GM18502 (cell line): ENCODE measurements around the gene TRABD2A.
A peak's percentile ranks its signal among the peaks of the same experiment; 100 is the strongest.

Experiments
- ATAC-seq: cut with Tn5 transposase; IDR thresholded peaks from one replicate; pipeline ENCODE4 v1.9.1; 2021; ENCODE audit warnings: mild to moderate bottlenecking; ENCODE audit not compliant: unreplicated experiment, poor library complexity

Gene TRABD2A

GRCh38 chr2:84830095-84830494 lies 50.8 kb downstream of the TRABD2A start:
- ATAC-seq: no peak

DNA sequence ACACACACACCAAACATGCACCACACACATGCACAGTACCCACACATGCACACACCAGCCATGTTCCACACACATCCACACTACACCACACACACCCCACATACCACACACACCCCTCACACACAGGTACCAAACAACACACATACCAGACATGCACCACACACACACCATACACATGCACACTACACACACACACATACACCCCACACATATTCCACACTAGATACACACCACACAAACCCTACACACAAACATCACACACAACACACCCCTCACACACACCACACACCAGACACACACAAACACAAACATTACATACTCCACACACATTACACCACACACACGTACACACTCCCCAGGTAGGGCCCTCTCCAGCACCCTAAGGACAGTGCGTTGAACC lies 51.2 kb downstream of the TRABD2A start:
- ATAC-seq: no peak

DNA sequence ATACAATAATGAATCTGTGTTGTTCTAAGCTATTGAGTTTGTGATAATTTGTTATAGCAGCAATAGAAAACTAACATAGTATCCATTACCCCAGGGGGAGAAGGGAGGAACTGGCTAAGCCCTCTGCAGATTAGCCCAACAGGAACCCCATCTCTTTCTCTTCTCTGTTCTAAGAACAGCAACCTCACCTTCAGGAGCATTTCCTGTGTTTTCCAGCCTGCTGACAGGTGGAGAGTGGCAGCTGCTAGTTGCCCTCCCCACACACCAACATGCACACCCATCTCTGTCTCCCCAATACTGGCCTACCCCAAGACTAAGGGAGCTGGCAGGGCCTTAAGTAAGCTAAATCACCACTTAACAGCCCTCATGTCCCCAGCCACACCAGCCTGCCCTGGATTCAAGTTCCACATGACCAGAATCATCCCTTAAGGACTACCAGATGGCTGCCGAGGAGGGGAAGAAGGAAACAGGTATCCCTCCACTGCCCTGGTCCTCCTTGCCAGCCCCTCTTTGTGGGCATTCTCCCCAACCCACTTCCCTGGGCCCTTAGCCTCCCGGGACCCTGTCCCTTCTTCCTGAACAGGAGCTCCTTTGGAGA lies 52.8 kb downstream of the TRABD2A start:
- no peak for ATAC-seq

GRCh38 chr2:84823788-84824187 lies 57.1 kb downstream of the TRABD2A start:
- no peak for ATAC-seq

DNA sequence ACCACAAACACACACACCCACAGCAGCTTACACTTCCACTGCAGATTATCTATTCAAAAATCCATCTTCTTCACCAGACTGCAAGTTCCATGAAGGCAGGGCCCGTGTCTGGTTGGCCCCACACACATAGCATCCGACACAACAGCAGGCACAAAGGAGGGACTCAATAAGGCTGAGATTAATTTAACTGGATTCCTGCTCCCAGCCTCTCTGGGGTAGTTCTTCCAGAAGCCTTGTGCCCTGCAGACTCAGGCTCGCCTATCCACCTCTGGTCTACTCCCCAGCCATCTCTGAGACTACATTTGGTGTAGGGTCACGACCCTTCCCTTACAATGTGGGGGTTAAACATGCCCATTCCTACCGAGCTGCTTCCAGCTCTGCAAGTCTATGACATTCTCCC lies 57.7 kb downstream of the TRABD2A start:
- ATAC-seq: no peak

DNA sequence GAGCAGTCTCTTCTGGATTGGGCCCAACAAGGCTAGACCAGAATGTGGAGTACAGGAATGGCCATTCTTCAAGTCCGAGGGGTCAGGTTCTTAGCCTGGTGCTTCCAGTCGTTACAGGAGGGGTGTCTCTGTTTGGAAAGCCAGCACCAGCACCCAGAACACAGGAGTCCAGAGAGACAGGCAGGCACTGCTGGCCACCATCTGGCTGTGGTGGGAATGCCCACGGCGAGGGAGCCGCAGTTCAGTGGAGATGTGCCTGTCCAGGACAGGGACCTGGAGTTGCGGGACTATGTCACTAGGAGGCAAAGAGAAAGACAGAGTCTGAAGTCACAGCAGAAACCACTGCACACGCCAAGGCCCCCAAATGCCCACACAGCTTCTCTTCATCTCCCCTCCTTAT lies 59.1 kb downstream of the TRABD2A start:
- no peak for ATAC-seq

DNA sequence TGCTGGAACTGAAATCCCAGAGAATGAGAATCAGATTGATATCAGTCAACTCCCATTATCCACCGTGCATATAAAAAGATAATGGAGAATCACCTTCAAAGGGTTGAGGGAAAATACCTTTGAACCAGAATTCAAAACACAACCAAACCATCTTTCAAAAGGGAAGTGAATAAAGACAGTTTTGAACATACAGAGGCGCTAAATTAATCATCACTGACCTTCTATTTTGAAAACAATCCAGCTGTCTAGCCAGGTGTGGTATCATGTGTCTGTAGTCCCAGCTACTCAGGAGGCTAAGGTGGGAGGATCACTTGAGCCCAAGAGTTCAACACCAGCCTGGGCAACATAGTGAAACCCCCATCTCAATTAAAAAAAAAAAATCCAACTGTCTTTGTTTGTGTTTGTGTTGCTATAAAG lies 63.6 kb downstream of the TRABD2A start:
- ATAC-seq: peak; percentile 95

- ATAC-seq: peak; percentile 75
Observed at GRCh38 chr2:84816426-84817026, 64.4 kb downstream of the TRABD2A start.

- ATAC-seq: no peak
Observed at GRCh38 chr2:84815146-84815545, 65.7 kb downstream of the TRABD2A start.

GRCh38 chr2:84811839-84812431 lies 68.9 kb downstream of the TRABD2A start:
- no peak for ATAC-seq

DNA sequence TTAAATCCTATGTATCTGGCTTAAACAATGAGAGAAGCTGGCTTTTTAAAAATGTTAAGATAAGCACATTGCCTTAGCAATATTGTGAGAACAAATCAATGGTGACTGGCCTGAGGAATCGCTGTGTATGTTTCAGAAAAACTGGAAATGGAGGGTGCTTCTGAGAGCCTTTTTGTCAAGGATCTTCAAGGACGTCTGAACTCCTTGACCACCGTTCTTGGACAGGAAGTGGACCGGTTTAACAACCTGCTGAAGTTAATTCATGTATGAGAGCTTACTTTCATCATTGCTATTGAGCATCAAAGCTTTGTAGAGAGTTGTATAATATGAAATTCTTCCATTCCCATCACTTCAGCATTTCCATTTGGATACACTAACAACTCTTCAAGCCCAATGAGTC lies 72.6 kb downstream of the TRABD2A start:
- ATAC-seq: no peak

- no peak for ATAC-seq
Observed at GRCh38 chr2:84807063-84807485, 73.8 kb downstream of the TRABD2A start.

DNA sequence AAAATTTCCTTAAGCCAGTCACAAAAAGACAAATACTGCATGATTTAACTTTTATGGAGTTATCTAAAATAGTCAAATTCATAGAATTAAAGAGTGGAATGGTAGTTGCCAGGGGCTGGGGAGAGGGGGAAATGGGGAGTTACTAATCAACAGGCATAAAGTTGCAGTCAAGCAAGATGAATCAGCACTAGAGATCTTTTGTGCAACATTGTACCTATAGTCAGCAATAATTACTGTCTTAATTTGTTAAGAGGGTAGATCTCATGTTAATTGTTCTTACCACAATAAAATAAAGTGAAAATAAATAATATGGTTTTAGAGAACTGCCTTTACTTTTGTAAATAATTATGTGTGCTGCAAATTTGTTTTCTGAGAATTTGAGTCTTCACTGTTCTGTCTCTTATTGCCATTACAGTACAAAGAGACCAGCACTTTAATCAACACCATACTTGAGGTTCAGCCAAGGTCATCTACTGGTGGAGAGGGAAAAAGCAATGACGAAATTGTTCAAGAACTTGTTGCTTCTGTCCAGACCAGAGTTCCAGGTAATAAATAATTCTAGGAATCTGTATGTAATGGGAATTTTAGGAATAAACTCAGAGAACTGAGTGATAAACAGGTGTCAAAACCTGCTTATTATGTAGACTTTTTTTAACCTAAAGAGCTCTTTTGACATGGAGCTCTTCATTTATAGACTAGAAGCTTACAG lies 75.5 kb downstream of the TRABD2A start:
- no peak for ATAC-seq

DNA sequence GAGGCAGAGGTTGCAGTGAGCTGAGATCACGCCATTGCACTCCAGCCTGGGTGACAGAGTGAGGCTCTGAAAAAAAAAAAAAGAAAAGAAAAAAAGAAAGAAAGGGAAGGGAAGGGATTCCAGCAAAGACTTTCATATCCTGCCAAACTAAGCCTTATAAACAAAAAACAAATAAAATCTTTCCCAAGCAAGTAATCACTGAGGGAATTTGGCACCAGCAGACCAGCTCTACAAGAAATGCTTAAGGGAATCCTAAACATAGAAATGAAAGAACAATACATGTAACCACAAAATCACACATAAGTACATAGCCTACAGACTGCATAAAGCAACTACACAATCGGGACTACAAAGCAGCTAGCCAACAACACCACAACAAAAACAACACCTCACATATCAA lies 79.1 kb downstream of the TRABD2A start:
- no peak for ATAC-seq

GRCh38 chr2:84800194-84800805 lies 80.6 kb downstream of the TRABD2A start:
- ATAC-seq: peak; percentile 86

DNA sequence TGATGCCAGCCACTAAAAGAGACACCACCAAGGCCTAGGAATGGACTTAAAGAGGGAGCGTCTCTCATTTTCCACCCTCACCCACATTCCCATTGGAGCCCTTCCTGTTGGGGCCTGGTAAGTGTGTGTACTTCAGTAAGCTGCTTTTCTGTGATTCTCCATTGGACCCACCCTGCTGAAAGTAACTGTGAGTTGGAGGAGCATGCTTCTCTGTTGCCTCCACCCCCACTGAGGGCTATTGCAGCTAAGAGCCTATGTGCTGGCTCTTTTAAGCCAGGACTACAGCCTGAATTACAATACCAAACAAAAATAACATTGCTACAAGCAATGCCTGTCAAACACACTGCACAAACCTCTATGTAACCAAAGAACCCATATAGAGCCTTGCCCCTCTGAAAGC lies 81.1 kb downstream of the TRABD2A start:
- peak; percentile 25 for ATAC-seq

DNA sequence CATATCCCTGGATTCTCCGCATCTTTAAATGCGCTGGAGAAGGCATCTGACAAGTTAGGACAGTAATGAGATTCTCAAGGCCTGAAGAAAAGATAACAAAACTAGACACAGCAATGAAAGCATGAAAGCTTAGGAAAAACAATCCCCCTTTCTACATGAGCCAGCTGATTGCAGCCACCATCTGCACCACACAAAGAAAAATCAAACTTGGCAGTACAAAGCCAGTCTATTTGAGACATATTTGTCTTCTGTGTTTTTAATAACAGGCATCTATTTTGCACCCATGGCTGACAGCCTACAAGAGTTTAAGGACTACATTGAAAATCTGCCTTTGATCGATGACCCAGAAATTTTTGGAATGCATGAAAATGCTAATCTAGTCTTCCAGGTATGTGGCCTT lies 83.6 kb downstream of the TRABD2A start:
- no peak for ATAC-seq

DNA sequence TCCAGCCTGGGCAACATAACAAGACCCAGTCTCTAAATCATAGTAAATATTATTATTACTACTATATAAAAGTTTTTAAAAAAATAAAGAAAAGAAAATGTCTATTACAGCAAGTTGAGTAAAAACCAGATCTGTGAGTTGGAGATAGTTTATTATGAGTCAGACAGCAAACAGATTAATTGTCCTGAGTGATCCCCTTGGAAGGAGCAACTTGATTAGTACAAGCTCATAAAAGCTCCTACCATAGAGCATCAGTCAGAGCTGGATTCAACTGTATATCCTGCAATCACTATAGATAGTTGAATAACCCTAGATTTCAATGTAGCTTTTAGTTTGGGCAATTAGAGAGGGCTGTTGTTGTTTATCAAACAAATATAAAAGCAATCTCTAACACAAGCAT lies 84.1 kb downstream of the TRABD2A start:
- ATAC-seq: no peak

GRCh38 chr2:84793641-84794040 lies 87.2 kb downstream of the TRABD2A start:
- no peak for ATAC-seq

- no peak for ATAC-seq
Observed at GRCh38 chr2:84792856-84793522, 87.9 kb downstream of the TRABD2A start.
